Kidney tubule cell (primary cell): ENCODE results near the gene ZNF429.
"Not testable (repeated sequence)": the region's sequence is repeated elsewhere in the genome, so short reads cannot be mapped to it uniquely, and the experiment has no call there.

Experiments used
- DNase-seq: peaks from one replicate; pipeline ENCODE4 v3.0.0-alpha.2; 2018; ENCODE audit warnings: low spot score

Gene ZNF429

GRCh38 chr19:21590867-21591266 lies 85.5 kb downstream of the ZNF429 start:
- DNase-seq = no peak

- DNase-seq = no peak
These were observed 87.6 kb downstream of the ZNF429 start for GRCh38 chr19:21593008-21593481.

GRCh38 chr19:21593502-21593901 lies 88.1 kb downstream of the ZNF429 start:
- no peak for DNase-seq

- DNase-seq = peak; percentile 18
These were observed 88.8 kb downstream of the ZNF429 start for GRCh38 chr19:21593934-21594820.

- no peak for DNase-seq
These were observed 89.8 kb downstream of the ZNF429 start for GRCh38 chr19:21595185-21595584.

- no peak for DNase-seq
These were observed 96.8 kb downstream of the ZNF429 start for GRCh38 chr19:21602082-21602658.

GRCh38 chr19:21602659-21603430 lies 97.4 kb downstream of the ZNF429 start:
- DNase-seq = not testable (repeated sequence)

GRCh38 chr19:21603431-21604231 lies 98.2 kb downstream of the ZNF429 start:
- no peak for DNase-seq

GRCh38 chr19:21604351-21604926 lies 99.0 kb downstream of the ZNF429 start:
- DNase-seq = peak; percentile 61
